HCT116 (cell line): Measurements from ENCODE around the gene DMD.

ENCODE experiments used
- CBX3 ChIP-seq: IDR thresholded peaks from 2 replicates; pipeline ENCODE4 v1.6.1; 2012; ENCODE audit warnings: low read depth
- EZH2 ChIP-seq: fragments of 200-600 bp; sonication (generic); IDR thresholded peaks from 2 replicates; pipeline ENCODE4 v1.6.1; 2017; ENCODE audit warnings: antibody characterized with exemption, mixed run types
- EZH2phosphoT487 ChIP-seq: fragments of 200-600 bp; IDR thresholded peaks from 2 replicates; pipeline ENCODE4 v1.6.1; 2018; ENCODE audit warnings: antibody characterized with exemption, borderline replicate concordance
- POLR2A ChIP-seq: IDR thresholded peaks from 2 replicates; pipeline ENCODE4 v1.7.0; 2011; ENCODE audit warnings: borderline replicate concordance; ENCODE audit not compliant: insufficient read depth, insufficient read length; ENCODE audit errors: extremely low read depth
- POLR2AphosphoS5 ChIP-seq: IDR thresholded peaks from 2 replicates; pipeline ENCODE4 v1.6.1; 2011; ENCODE audit warnings: mild to moderate bottlenecking, low read depth, low read length, moderate library complexity
- TF ChIP-seq, protein P1 (sequence below), 3 experiments: fragments of 200-600 bp in 1 of 3; sonication (generic) in 1 of 3; IDR thresholded peaks in 2 of 3; conservative IDR thresholded peaks in 1 of 3; 2 replicates each; pipeline ENCODE4 v1.5.1; 2012 to 2017; ENCODE audit warnings: low read depth in 2 of 3, low read length in 2 of 3, antibody characterized with exemption in 1 of 3, borderline replicate concordance in 1 of 3, control low read depth in 1 of 3, mild to moderate bottlenecking in 1 of 3, mixed read lengths in 1 of 3, mixed run types in 1 of 3, moderate library complexity in 1 of 3; ENCODE audit not compliant: insufficient read depth in 1 of 3

DNA sequence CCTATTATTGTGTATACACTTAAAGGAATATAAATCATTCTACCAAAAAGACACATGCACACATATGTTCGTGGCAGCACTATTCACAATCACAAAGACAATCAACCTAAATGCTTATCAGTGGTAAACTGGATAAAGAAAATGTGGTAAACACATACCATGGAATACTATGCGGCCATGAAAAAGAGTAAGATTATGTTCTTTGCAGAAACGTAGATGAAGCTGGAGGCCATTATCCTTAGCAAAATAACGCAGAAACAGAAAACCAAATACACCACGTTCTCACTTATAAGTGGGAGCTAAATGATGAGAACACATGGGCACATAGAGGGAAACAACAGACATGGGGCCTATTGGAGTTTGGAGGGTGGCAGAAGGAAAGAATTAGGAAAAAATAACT is 593.2 kb downstream of the DMD start:
- no peak for TF ChIP-seq POLR2A
- TF ChIP-seq, protein P1, sequence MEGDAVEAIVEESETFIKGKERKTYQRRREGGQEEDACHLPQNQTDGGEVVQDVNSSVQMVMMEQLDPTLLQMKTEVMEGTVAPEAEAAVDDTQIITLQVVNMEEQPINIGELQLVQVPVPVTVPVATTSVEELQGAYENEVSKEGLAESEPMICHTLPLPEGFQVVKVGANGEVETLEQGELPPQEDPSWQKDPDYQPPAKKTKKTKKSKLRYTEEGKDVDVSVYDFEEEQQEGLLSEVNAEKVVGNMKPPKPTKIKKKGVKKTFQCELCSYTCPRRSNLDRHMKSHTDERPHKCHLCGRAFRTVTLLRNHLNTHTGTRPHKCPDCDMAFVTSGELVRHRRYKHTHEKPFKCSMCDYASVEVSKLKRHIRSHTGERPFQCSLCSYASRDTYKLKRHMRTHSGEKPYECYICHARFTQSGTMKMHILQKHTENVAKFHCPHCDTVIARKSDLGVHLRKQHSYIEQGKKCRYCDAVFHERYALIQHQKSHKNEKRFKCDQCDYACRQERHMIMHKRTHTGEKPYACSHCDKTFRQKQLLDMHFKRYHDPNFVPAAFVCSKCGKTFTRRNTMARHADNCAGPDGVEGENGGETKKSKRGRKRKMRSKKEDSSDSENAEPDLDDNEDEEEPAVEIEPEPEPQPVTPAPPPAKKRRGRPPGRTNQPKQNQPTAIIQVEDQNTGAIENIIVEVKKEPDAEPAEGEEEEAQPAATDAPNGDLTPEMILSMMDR (IDR thresholded peaks at IDR 0.05 in 2 of 3, conservative IDR thresholded peaks at IDR 0.05 in 1 of 3; ENCODE audit: borderline replicate concordance in 1 of 3, insufficient read depth in 1 of 3, low read depth in 2 of 3, low read length in 2 of 3): no peak
- no peak for TF ChIP-seq EZH2
- no peak for TF ChIP-seq CBX3
- TF ChIP-seq EZH2phosphoT487: no peak
- TF ChIP-seq POLR2AphosphoS5: no peak
